Measurements from ENCODE around the gene MLPH. TPM values are rescaled to one million over a fixed set of nuclear protein-coding genes. Genes with fewer than 3 reads are reported as not detected.
A peak's percentile ranks its signal among the peaks of the same experiment; 100 is the strongest.

The MLPH gene
- total and polyA plus RNA-seq, 2 of the 13 experiments (the other 11 are each of a cell fraction or from before 2014, with no cell fraction given) = 0.12 TPM; not detected in 1

- no peak for TF ChIP-seq LRRFIP1 (CRISPR knock-in tag; conservative IDR thresholded peaks at IDR 0.05)
- no peak for TF ChIP-seq SMARCC2 (IDR thresholded peaks at IDR 0.05)
- TF ChIP-seq ASH2L (IDR thresholded peaks at IDR 0.05; ENCODE audit: insufficient read length, low read depth, low read length) = peak; percentile 24
- no peak for TF ChIP-seq ZNF431 (CRISPR knock-in tag; IDR thresholded peaks at IDR 0.05; ENCODE audit: borderline replicate concordance, low read depth)
- TF ChIP-seq ZNF280B (CRISPR knock-in tag; IDR thresholded peaks at IDR 0.05; ENCODE audit: borderline replicate concordance) = peak; percentile 62; the same call in 1 of the 2 replicates
- TF ChIP-seq ISL2 (CRISPR knock-in tag; IDR thresholded peaks at IDR 0.05) = peak; percentile 14; the same call in 1 of the 2 replicates
- TF ChIP-seq ZNF7 (CRISPR knock-in tag; IDR thresholded peaks at IDR 0.05) = peak; percentile 82
- no peak for TF ChIP-seq HOMEZ (CRISPR knock-in tag; IDR thresholded peaks at IDR 0.05; ENCODE audit: low read depth)
- TF ChIP-seq ZNF232 (CRISPR knock-in tag; IDR thresholded peaks at IDR 0.05; ENCODE audit: borderline replicate concordance) = peak; percentile 60; the same call in 1 of the 2 replicates
- TF ChIP-seq SNAI1 (CRISPR knock-in tag; IDR thresholded peaks at IDR 0.05; ENCODE audit: borderline replicate concordance) = no peak
- TF ChIP-seq ISX (CRISPR knock-in tag; conservative IDR thresholded peaks at IDR 0.05) = no peak; the same call in 1 of the 2 replicates
- no peak for TF ChIP-seq MAFK (conservative IDR thresholded peaks at IDR 0.05 in 1 of 2, IDR thresholded peaks at IDR 0.05 in 1 of 2; ENCODE audit: low read length in 2 of 2)
- no peak for TF ChIP-seq ELK4 (CRISPR knock-in tag; IDR thresholded peaks at IDR 0.05; ENCODE audit: borderline replicate concordance)
- TF ChIP-seq POGK (CRISPR knock-in tag; conservative IDR thresholded peaks at IDR 0.05) = 0 out of 2 replicates have a peak, but pooled peaks have one; percentile 11
- TF ChIP-seq MBD4 (IDR thresholded peaks at IDR 0.05; ENCODE audit: borderline replicate concordance, low read length) = no peak
- TF ChIP-seq ZNF354B (CRISPR knock-in tag; IDR thresholded peaks at IDR 0.05) = no peak
- no peak for TF ChIP-seq SMARCE1 (IDR thresholded peaks at IDR 0.05; ENCODE audit: borderline replicate concordance)
- TF ChIP-seq SAP130 (CRISPR knock-in tag; IDR thresholded peaks at IDR 0.05; ENCODE audit: low read depth) = peak; percentile 72
- no peak for TF ChIP-seq THAP7 (CRISPR knock-in tag; IDR thresholded peaks at IDR 0.05)
- no peak for TF ChIP-seq MTA3 (CRISPR knock-in tag; IDR thresholded peaks at IDR 0.05)
Measured at GRCh38 chr2:237600205-237600846, 113.3 kb downstream of the MLPH start (continued).
